Hepatocyte (in vitro differentiated cells): ENCODE results near the gene FUBP3.

Experiments
- EZH2phosphoT487 ChIP-seq: fragments of 200-600 bp; sonication (generic); IDR thresholded peaks from one replicate; pipeline ENCODE4 v1.6.1; 2018; ENCODE audit warnings: antibody characterized with exemption, mild to moderate bottlenecking, low read depth, moderate library complexity; ENCODE audit not compliant: unreplicated experiment, severe bottlenecking
- TF ChIP-seq, protein P1 (sequence below): fragments of 200-600 bp; sonication (generic); IDR thresholded peaks from 2 replicates; pipeline ENCODE4 v1.5.1; 2016; ENCODE audit warnings: antibody characterized with exemption, mild to moderate bottlenecking; ENCODE audit not compliant: poor library complexity

GRCh38 chr9:130565792-130566191, 13.6 kb upstream of the FUBP3 start:
- no peak for TF ChIP-seq EZH2phosphoT487
- TF ChIP-seq, protein P1, sequence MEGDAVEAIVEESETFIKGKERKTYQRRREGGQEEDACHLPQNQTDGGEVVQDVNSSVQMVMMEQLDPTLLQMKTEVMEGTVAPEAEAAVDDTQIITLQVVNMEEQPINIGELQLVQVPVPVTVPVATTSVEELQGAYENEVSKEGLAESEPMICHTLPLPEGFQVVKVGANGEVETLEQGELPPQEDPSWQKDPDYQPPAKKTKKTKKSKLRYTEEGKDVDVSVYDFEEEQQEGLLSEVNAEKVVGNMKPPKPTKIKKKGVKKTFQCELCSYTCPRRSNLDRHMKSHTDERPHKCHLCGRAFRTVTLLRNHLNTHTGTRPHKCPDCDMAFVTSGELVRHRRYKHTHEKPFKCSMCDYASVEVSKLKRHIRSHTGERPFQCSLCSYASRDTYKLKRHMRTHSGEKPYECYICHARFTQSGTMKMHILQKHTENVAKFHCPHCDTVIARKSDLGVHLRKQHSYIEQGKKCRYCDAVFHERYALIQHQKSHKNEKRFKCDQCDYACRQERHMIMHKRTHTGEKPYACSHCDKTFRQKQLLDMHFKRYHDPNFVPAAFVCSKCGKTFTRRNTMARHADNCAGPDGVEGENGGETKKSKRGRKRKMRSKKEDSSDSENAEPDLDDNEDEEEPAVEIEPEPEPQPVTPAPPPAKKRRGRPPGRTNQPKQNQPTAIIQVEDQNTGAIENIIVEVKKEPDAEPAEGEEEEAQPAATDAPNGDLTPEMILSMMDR: no peak
